ENCODE measurements around the gene HNRNPH1. TPM values are rescaled to one million over a fixed set of nuclear protein-coding genes. Genes with fewer than 3 reads are reported as not detected.
A peak's percentile ranks its signal among the peaks of the same experiment; 100 is the strongest.

HNRNPH1 gene
- total RNA-seq, 1 donor from 2014 or later: 787 TPM

- DNase-seq (ENCODE audit: low spot score): peak; percentile 56
These were observed 653 bp upstream of the HNRNPH1 start for GRCh38 chr5:179623906-179624741.

- DNase-seq (ENCODE audit: low spot score): no peak
These were observed 1.8 kb downstream of the HNRNPH1 start for GRCh38 chr5:179621551-179622214.

- no peak for DNase-seq (ENCODE audit: low spot score)
These were observed 2.6 kb downstream of the HNRNPH1 start for GRCh38 chr5:179620703-179621350.

- DNase-seq (ENCODE audit: low spot score): no peak
These were observed 3.2 kb downstream of the HNRNPH1 start for GRCh38 chr5:179620293-179620692.

- no peak for DNase-seq (ENCODE audit: low spot score)
These were observed 3.7 kb downstream of the HNRNPH1 start for GRCh38 chr5:179619776-179620175.

GRCh38 chr5:179618923-179619554 is 4.4 kb downstream of the HNRNPH1 start:
- no peak for DNase-seq (ENCODE audit: low spot score)

GRCh38 chr5:179617930-179618329 is 5.5 kb downstream of the HNRNPH1 start:
- DNase-seq (ENCODE audit: low spot score): no peak

- no peak for DNase-seq (ENCODE audit: low spot score)
These were observed 7.4 kb downstream of the HNRNPH1 start for GRCh38 chr5:179616002-179616594.

- DNase-seq (ENCODE audit: low spot score): no peak
These were observed 8.3 kb downstream of the HNRNPH1 start for GRCh38 chr5:179615203-179615602.

- DNase-seq (ENCODE audit: low spot score): no peak
These were observed 8.7 kb downstream of the HNRNPH1 start for GRCh38 chr5:179614745-179615144.

GRCh38 chr5:179613460-179614071 is 9.9 kb downstream of the HNRNPH1 start:
- no peak for DNase-seq (ENCODE audit: low spot score)

- DNase-seq (ENCODE audit: low spot score): no peak
These were observed 10.7 kb downstream of the HNRNPH1 start for GRCh38 chr5:179612577-179613459.

- DNase-seq (ENCODE audit: low spot score): no peak
These were observed 12.6 kb downstream of the HNRNPH1 start for GRCh38 chr5:179610903-179611265.

- no peak for DNase-seq (ENCODE audit: low spot score)
These were observed 13.2 kb downstream of the HNRNPH1 start for GRCh38 chr5:179610109-179610902.

GRCh38 chr5:179609834-179610108 is 13.7 kb downstream of the HNRNPH1 start:
- DNase-seq (ENCODE audit: low spot score): no peak

GRCh38 chr5:179608131-179608581 is 15.3 kb downstream of the HNRNPH1 start:
- DNase-seq (ENCODE audit: low spot score): no peak

- no peak for DNase-seq (ENCODE audit: low spot score)
These were observed 16.1 kb downstream of the HNRNPH1 start for GRCh38 chr5:179607160-179607931.

GRCh38 chr5:179606910-179607159 is 16.6 kb downstream of the HNRNPH1 start:
- DNase-seq (ENCODE audit: low spot score): no peak
